Panc1 (cell line): Measurements from ENCODE around the gene KDF1.

Experiments
- POLR2AphosphoS5 ChIP-seq: IDR thresholded peaks from 2 replicates; pipeline ENCODE4 v1.6.1; 2012; ENCODE audit warnings: mild to moderate bottlenecking, low read depth, low read length, moderate library complexity
- SIN3A ChIP-seq: IDR thresholded peaks from 2 replicates; pipeline ENCODE4 v1.6.1; 2012; ENCODE audit warnings: low read depth, mild to moderate bottlenecking, low read length, moderate library complexity, borderline replicate concordance; ENCODE audit not compliant: insufficient read depth
- TF ChIP-seq, protein P1 (sequence below): fragments of 450-650 bp; IDR thresholded peaks from 2 replicates; pipeline ENCODE4 v1.5.1; 2017; ENCODE audit warnings: mild to moderate bottlenecking
- TF ChIP-seq, protein P2 (sequence below), 2 experiments: IDR thresholded peaks; 2 replicates each; pipeline ENCODE4 v1.6.1; 2011 to 2012; ENCODE audit warnings: low read depth in 2 of 2, control low read depth in 1 of 2, low read length in 1 of 2, mild to moderate bottlenecking in 1 of 2, moderate library complexity in 1 of 2; ENCODE audit not compliant: insufficient read depth in 1 of 2

DNA sequence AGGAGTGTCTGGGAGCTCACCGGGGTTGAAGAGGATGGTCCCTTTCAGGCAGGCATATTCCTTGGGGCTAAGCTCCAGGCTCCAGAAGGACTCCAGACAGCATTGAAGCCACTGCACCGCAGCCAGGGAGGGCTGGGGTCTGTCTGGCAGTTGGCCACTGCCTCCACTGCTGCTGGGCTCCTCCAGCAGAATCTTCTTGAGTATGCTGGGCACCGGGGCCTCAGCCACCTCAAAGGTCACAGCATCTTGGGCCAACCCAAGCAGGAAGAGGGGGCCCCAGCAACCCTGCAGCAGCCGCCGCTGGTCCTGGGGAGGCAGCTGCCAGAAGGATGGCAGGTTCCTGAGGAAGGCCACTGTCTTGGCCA is 46.9 kb downstream of the KDF1 start:
- TF ChIP-seq, protein P1, sequence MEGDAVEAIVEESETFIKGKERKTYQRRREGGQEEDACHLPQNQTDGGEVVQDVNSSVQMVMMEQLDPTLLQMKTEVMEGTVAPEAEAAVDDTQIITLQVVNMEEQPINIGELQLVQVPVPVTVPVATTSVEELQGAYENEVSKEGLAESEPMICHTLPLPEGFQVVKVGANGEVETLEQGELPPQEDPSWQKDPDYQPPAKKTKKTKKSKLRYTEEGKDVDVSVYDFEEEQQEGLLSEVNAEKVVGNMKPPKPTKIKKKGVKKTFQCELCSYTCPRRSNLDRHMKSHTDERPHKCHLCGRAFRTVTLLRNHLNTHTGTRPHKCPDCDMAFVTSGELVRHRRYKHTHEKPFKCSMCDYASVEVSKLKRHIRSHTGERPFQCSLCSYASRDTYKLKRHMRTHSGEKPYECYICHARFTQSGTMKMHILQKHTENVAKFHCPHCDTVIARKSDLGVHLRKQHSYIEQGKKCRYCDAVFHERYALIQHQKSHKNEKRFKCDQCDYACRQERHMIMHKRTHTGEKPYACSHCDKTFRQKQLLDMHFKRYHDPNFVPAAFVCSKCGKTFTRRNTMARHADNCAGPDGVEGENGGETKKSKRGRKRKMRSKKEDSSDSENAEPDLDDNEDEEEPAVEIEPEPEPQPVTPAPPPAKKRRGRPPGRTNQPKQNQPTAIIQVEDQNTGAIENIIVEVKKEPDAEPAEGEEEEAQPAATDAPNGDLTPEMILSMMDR: no peak
- no peak for TF ChIP-seq SIN3A
- no peak for TF ChIP-seq POLR2AphosphoS5
- TF ChIP-seq, protein P2, sequence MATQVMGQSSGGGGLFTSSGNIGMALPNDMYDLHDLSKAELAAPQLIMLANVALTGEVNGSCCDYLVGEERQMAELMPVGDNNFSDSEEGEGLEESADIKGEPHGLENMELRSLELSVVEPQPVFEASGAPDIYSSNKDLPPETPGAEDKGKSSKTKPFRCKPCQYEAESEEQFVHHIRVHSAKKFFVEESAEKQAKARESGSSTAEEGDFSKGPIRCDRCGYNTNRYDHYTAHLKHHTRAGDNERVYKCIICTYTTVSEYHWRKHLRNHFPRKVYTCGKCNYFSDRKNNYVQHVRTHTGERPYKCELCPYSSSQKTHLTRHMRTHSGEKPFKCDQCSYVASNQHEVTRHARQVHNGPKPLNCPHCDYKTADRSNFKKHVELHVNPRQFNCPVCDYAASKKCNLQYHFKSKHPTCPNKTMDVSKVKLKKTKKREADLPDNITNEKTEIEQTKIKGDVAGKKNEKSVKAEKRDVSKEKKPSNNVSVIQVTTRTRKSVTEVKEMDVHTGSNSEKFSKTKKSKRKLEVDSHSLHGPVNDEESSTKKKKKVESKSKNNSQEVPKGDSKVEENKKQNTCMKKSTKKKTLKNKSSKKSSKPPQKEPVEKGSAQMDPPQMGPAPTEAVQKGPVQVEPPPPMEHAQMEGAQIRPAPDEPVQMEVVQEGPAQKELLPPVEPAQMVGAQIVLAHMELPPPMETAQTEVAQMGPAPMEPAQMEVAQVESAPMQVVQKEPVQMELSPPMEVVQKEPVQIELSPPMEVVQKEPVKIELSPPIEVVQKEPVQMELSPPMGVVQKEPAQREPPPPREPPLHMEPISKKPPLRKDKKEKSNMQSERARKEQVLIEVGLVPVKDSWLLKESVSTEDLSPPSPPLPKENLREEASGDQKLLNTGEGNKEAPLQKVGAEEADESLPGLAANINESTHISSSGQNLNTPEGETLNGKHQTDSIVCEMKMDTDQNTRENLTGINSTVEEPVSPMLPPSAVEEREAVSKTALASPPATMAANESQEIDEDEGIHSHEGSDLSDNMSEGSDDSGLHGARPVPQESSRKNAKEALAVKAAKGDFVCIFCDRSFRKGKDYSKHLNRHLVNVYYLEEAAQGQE (IDR thresholded peaks at IDR 0.05; ENCODE audit: insufficient read depth in 1 of 2, low read depth in 2 of 2, low read length in 1 of 2): no peak
